ENCODE results near the gene IFNA8. TPM values are rescaled to one million over a fixed set of nuclear protein-coding genes. Genes with fewer than 3 reads are reported as not detected.
"Not testable (repeated sequence)": the region's sequence is repeated elsewhere in the genome, so short reads cannot be mapped to it uniquely, and the experiment has no call there.

Gene IFNA8
- polyA plus RNA-seq, 3 donors, result not detected

DNA sequence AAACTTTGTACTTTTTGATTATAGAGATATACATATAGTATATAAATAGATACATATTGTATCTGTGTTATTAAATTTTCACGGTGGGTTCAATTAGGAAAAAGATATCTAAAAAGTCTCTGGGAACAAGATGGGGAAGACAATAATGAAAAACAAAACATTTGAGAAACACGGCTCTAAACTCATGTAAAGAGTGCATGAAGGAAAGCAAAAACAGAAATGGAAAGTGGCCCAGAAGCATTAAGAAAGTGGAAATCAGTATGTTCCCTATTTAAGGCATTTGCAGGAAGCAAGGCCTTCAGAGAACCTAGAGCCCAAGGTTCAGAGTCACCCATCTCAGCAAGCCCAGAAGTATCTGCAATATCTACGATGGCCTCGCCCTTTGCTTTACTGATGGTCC lies 31.2 kb downstream of the IFNA8 start, which contains the start of gene IFNA1:
TSS of gene IFNA1 (plus strand) at position 301 of the 400 bp plus-strand sequence. CDS start at position 370, 69 bp downstream.
- Histone ChIP-seq H3K36me3 (replicated peaks in 1 of 2; ENCODE audit: control insufficient read depth in 1 of 2, insufficient read depth in 2 of 2, low read length in 2 of 2) (no peaks in the 10 kb centered on the region), H2AFZ (ENCODE audit: insufficient read depth, low read depth, low read length, poor library complexity, severe bottlenecking) (no peak within 1 kb of the TSS), H3K9me3 (replicated peaks in 1 of 2; ENCODE audit: control insufficient read depth in 1 of 2, insufficient read depth in 1 of 2, low read length in 2 of 2) (no peaks in the 10 kb centered on the region), H3K27ac (ENCODE audit: low read depth in 1 of 2, low read length in 2 of 2) (no peak within 1 kb of the TSS), H3K4me3 (replicated peaks in 1 of 3; ENCODE audit: low read depth in 2 of 3, low read length in 3 of 3) (no peak within 1 kb of the TSS), H3K4me1 (ENCODE audit: control insufficient read depth in 1 of 2, insufficient read depth in 2 of 2, low read length in 2 of 2) (peaks cover 16 to 19% of the 10 kb centered on the region in 2 donors), H3K27me3 (ENCODE audit: control insufficient read depth in 2 of 2, insufficient read depth in 2 of 2, low read length in 2 of 2) (peaks cover 15 to 26% of the 10 kb centered on the region in 2 donors), H3K4me2 (replicated peaks; ENCODE audit: extremely low read depth, low read length, poor library complexity, severe bottlenecking) (no peak within 1 kb of the TSS), H3K79me2 (ENCODE audit: insufficient read depth, low read length) (no peaks in the 10 kb centered on the region), H4K20me1 (ENCODE audit: insufficient read depth, low read length) (no peaks in the 10 kb centered on the region), H3K9ac (ENCODE audit: insufficient read depth, low read length, poor library complexity, severe bottlenecking) (no peak within 1 kb of the TSS)
- WGBS (ENCODE audit: insufficient coverage), result no CpG with 5 or more reads among the region's 4 CpGs
- Mint-ChIP-seq H3K4me3 (peak within 1 kb of the TSS in 1 of 2 donors; percentile 59), H3K4me1 (peaks cover 16% of the 10 kb centered on the region), H3K27ac (no peak within 1 kb of the TSS), H3K9me3 (no peaks in the 10 kb centered on the region), H3K36me3 (no peaks in the 10 kb centered on the region), H3K27me3 (ENCODE audit: low read depth in 3 of 3) (peaks cover 12 to 22% (median 17%) of the 10 kb centered on the region in 3 donors)
- no peak for DNase-seq
- TF ChIP-seq, protein P1, sequence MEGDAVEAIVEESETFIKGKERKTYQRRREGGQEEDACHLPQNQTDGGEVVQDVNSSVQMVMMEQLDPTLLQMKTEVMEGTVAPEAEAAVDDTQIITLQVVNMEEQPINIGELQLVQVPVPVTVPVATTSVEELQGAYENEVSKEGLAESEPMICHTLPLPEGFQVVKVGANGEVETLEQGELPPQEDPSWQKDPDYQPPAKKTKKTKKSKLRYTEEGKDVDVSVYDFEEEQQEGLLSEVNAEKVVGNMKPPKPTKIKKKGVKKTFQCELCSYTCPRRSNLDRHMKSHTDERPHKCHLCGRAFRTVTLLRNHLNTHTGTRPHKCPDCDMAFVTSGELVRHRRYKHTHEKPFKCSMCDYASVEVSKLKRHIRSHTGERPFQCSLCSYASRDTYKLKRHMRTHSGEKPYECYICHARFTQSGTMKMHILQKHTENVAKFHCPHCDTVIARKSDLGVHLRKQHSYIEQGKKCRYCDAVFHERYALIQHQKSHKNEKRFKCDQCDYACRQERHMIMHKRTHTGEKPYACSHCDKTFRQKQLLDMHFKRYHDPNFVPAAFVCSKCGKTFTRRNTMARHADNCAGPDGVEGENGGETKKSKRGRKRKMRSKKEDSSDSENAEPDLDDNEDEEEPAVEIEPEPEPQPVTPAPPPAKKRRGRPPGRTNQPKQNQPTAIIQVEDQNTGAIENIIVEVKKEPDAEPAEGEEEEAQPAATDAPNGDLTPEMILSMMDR (IDR thresholded peaks at IDR 0.05), result no peak
- intact Hi-C loops (cut with micrococcal nuclease), result loop anchor here in 1 of 2 donors (5.0 to 10.0 kb wide), 2 partner anchors 58 to 105 kb away; partner anchors contain the start of gene KLHL9

DNA sequence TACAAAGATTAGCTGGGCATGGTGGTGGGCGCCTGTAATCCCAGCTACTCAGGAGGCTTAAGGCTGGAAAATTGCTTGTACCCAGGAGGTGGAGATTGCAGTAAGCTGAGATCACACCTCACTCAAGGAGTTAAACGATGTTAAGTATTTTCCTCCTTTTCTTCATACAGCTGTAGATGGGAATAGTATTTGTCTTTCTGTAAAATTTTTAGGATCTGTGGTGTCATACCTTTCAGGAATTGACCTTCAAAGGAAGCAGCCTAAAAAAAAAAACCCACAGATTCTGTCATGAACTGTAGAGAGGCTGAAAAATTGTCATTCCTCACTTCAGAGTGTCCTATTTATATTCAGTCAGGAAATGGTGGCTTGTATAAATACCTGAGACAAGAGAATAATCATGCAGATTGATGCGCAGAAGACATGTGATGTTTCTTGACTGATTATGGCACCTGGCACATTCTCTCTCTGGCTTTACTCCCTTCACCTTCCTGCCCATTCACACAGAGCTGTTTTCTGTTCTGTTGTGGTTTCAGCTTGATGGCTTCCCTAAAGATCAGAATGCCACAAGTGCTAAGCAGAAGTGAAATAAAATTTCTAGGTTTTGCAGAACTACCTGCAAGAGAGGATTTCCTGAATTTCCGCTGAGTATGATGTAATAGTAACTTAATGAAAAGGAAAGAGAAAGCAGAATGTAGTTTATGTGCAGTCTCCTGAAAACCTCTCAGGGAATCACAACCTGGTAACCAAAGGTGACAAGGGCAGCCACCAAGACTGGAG lies 35.1 kb downstream of the IFNA8 start:
- Mint-ChIP-seq H3K27me3 (ENCODE audit: low read depth in 3 of 3) (peaks cover 15 to 31% (median 28%) of the 10 kb centered on the region in 3 donors), H3K4me3 (peak overlapping the region in 1 of 2 donors; percentile 64), H3K27ac (peak overlapping the region in 3 of 7 donors; percentile 20 to 59 (median 52)), H3K9me3 (no peaks in the 10 kb centered on the region), H3K4me1 (peaks cover 16% of the 10 kb centered on the region), H3K36me3 (no peaks in the 10 kb centered on the region)
- Histone ChIP-seq H3K27me3 (ENCODE audit: control insufficient read depth in 2 of 2, insufficient read depth in 2 of 2, low read length in 2 of 2) (peaks cover 17 to 31% of the 10 kb centered on the region in 2 donors), H3K4me3 (replicated peaks in 1 of 3; ENCODE audit: low read depth in 2 of 3, low read length in 3 of 3) (peak overlapping the region in 1 of 3 experiments; percentile 45), H3K27ac (ENCODE audit: low read depth in 1 of 2, low read length in 2 of 2) (no peak overlapping the region), H4K20me1 (ENCODE audit: insufficient read depth, low read length) (no peaks in the 10 kb centered on the region), H3K9me3 (replicated peaks in 1 of 2; ENCODE audit: control insufficient read depth in 1 of 2, insufficient read depth in 1 of 2, low read length in 2 of 2) (no peaks in the 10 kb centered on the region), H3K36me3 (replicated peaks in 1 of 2; ENCODE audit: control insufficient read depth in 1 of 2, insufficient read depth in 2 of 2, low read length in 2 of 2) (no peaks in the 10 kb centered on the region), H3K9ac (ENCODE audit: insufficient read depth, low read length, poor library complexity, severe bottlenecking) (no peak overlapping the region), H3K4me2 (replicated peaks; ENCODE audit: extremely low read depth, low read length, poor library complexity, severe bottlenecking) (peak overlapping the region; percentile 62), H2AFZ (ENCODE audit: insufficient read depth, low read depth, low read length, poor library complexity, severe bottlenecking) (no peak overlapping the region), H3K4me1 (ENCODE audit: control insufficient read depth in 1 of 2, insufficient read depth in 2 of 2, low read length in 2 of 2) (peaks cover 16 to 19% of the 10 kb centered on the region in 2 donors), H3K79me2 (ENCODE audit: insufficient read depth, low read length) (no peaks in the 10 kb centered on the region)
- TF ChIP-seq, protein P1 (IDR thresholded peaks at IDR 0.05), result no peak
- peak; percentile 72 to 87 (median 84) for DNase-seq
- no CpG with 5 or more reads among the region's 4 CpGs for WGBS (ENCODE audit: insufficient coverage)
- intact Hi-C loops (cut with micrococcal nuclease), result loop anchor here in 1 of 2 donors (5.0 to 10.0 kb wide), 2 partner anchors 62 to 109 kb away; partner anchors contain the start of gene KLHL9

DNA sequence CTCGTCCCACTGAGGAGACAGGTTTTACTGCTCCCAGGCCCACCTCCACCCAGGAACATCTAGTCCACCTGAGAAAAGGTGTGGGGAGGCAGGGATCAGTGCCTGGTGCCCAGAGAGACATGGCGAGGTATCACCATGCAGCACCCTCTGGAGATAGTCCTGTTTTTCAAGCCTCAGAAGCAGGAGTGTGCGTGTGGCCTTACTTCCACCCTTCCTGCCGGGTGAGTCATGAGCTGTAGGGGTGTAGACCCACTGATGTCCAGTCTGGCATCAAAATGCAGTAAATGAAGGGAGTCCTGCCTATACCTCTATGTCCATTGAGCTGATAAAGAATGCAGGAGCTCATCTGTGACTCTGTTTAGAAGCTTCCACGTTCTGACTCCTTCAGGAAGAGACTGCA lies 40.4 kb downstream of the IFNA8 start:
- H3K27me3 ChIP-seq (ENCODE audit: control insufficient read depth in 2 of 2, insufficient read depth in 2 of 2, low read length in 2 of 2), result peaks cover 10 to 24% of the 10 kb centered on the region in 2 donors
- not testable (repeated sequence) for H3K4me3 Mint-ChIP-seq; H3K9me3 Mint-ChIP-seq; H3K27ac ChIP-seq (ENCODE audit: low read depth in 1 of 2, low read length in 2 of 2); H3K27ac Mint-ChIP-seq; H3K4me1 ChIP-seq (ENCODE audit: control insufficient read depth in 1 of 2, insufficient read depth in 2 of 2, low read length in 2 of 2); H3K36me3 ChIP-seq (replicated peaks in 1 of 2; ENCODE audit: control insufficient read depth in 1 of 2, insufficient read depth in 2 of 2, low read length in 2 of 2); H3K9ac ChIP-seq (ENCODE audit: insufficient read depth, low read length, poor library complexity, severe bottlenecking); H3K4me3 ChIP-seq (replicated peaks in 1 of 3; ENCODE audit: low read depth in 2 of 3, low read length in 3 of 3); H2AFZ ChIP-seq (ENCODE audit: insufficient read depth, low read depth, low read length, poor library complexity, severe bottlenecking); H3K4me2 ChIP-seq (replicated peaks; ENCODE audit: extremely low read depth, low read length, poor library complexity, severe bottlenecking); H3K9me3 ChIP-seq (replicated peaks in 1 of 2; ENCODE audit: control insufficient read depth in 1 of 2, insufficient read depth in 1 of 2, low read length in 2 of 2); H3K36me3 Mint-ChIP-seq; H3K79me2 ChIP-seq (ENCODE audit: insufficient read depth, low read length); H3K4me1 Mint-ChIP-seq; H4K20me1 ChIP-seq (ENCODE audit: insufficient read depth, low read length); DNase-seq
- 92% methylated on average over 2 of the region's 5 CpGs for WGBS (ENCODE audit: insufficient coverage)
- intact Hi-C loops (cut with micrococcal nuclease), result loop anchor here in 1 of 2 donors (10.0 kb wide), 1 partner anchor 115 kb away; the partner anchor contains the start of gene KLHL9
- H3K27me3 Mint-ChIP-seq (ENCODE audit: low read depth in 3 of 3), result peaks cover 5 to 24% (median 17%) of the 10 kb centered on the region in 3 donors

Measured in CD14-positive monocyte (primary cell).